RWPE1 (cell line): ENCODE results near the gene COMMD10.

ENCODE experiments used
- CTCF ChIA-PET: fragments of 350-600 bp; sonication (Branson Sonifier 250); formaldehyde crosslinking; extraction: SDS; loops from one replicate; lab custom pipeline; 2021; lab: Yijun Ruan, JAX
- POLR2A ChIA-PET: fragments of 400-600 bp; formaldehyde crosslinking; extraction: SDS; loops from one replicate; lab custom pipeline; 2020; ENCODE audit warnings: antibody characterized with exemption; ENCODE audit not compliant: low non-redundant PET; lab: Yijun Ruan, JAX
- DNase-seq: peaks from one replicate; pipeline ENCODE4 v3.0.0; 2012; ENCODE audit warnings: low spot score
- H3K27ac ChIP-seq: fragments of 450-650 bp; 2 replicates; pipeline ENCODE4 v1.5.1; 2017
- CTCF ChIP-seq: fragments of 450-650 bp; conservative IDR thresholded peaks from 2 replicates; pipeline ENCODE4 v1.5.1; 2017; ENCODE audit warnings: low read depth, mild to moderate bottlenecking

Gene COMMD10

GRCh38 chr5:116045821-116046220 is 39.0 kb upstream of the COMMD10 start:
- H3K27ac ChIP-seq: no peak overlapping the region
- no peak for DNase-seq
- POLR2A ChIA-PET: no interaction called here
- CTCF ChIA-PET: no interaction called here
- no peak for TF ChIP-seq CTCF

DNA sequence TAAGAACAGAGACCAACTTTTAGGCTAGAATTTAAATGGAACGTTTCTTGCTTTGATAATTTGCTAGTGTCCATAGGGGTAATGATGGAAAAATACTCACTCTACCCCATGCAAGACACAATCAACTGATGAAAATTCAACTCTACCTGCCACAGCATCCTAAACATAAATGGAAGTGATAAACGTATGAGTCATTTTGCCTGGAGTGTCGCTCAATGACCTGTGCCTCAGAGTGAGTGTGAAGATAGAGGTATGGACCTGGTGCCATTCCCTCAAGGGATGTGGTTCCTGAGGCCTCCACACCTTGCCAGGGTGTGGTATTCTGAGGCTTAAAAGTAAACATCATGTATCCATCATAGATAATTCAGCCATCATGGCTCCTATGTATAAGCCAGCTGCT is 38.6 kb upstream of the COMMD10 start:
- H3K27ac ChIP-seq: no peak overlapping the region
- no peak for TF ChIP-seq CTCF
- ChIA-PET CTCF (no interaction called here), POLR2A (no interaction called here)
- DNase-seq: no peak

DNA sequence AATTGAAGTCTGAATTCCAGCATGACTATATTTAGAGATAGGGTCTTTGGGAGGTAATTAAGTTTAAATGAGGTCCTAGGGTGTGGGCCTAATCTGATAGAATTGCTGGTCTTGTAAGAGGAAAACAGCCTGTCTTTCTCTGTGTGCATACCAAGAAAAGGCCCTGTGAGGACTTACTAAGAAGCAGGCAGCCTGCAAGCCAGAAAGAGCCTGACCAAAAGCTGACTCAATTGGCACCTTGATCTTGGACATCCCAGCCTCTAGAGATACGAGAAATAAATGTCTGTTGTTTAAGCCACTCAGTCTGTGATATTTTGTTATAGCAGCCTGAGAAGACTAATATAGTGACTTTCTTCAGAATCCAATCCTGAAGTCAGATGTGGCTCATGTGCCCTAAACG is 38.0 kb upstream of the COMMD10 start:
- TF ChIP-seq CTCF: no peak
- DNase-seq: no peak
- POLR2A ChIA-PET: no interaction called here
- no peak overlapping the region for H3K27ac ChIP-seq
- CTCF ChIA-PET: no interaction called here

DNA sequence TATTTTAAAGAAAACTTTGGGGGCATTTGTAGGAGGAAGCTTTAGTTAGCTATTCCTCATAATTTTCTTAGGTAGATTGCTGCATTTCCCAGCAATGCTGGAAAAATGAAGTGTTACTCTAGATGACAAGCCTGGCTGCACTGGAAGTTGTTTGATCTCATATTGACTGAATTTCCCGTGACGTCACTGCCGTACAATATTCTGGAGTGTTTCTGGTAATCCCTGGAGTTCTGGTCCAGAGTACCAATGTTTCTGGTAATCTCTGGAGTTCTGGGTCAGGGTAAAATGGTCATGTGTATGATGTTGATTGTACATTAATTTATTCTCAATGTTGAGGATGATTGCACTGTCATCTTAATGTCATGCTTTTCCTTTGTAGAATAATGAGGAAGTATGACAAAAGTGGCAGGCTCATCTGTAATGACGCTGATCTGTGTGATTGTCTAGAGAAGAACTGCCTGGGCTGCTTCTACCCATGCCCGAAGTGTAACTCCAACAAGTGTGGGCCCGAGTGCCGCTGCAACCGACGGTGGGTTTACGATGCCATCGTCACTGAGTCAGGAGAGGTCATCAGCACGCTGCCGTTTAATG is 26.4 kb upstream of the COMMD10 start:
- ChIA-PET POLR2A (no interaction called here), CTCF (no interaction called here)
- DNase-seq: no peak
- TF ChIP-seq CTCF: no peak
- no peak overlapping the region for H3K27ac ChIP-seq

GRCh38 chr5:116062352-116062751 is 22.5 kb upstream of the COMMD10 start:
- no peak for DNase-seq
- ChIA-PET CTCF (no interaction called here), POLR2A (no interaction called here)
- no peak overlapping the region for H3K27ac ChIP-seq
- no peak for TF ChIP-seq CTCF

- CTCF ChIA-PET: no interaction called here
- no peak for DNase-seq
- TF ChIP-seq CTCF: no peak
- H3K27ac ChIP-seq: no peak overlapping the region
- POLR2A ChIA-PET: no interaction called here
Observed at GRCh38 chr5:116063950-116064349, 20.9 kb upstream of the COMMD10 start.
